GM19239 (cell line): Measurements from ENCODE around the gene AKR1C8.
"Not testable (repeated sequence)": the region's sequence is repeated elsewhere in the genome, so short reads cannot be mapped to it uniquely, and the experiment has no call there.

Experiments used
- DNase-seq: peaks from one replicate; pipeline ENCODE4 v3.0.0; 2011; ENCODE audit warnings: low spot score; ENCODE audit not compliant: insufficient read length
- FAIRE-seq: peaks from 2 replicates; lab custom pipeline; 2011; peaks lifted over from hg19 to GRCh38; lab: Jason Lieb, UNC

AKR1C8 gene

DNA sequence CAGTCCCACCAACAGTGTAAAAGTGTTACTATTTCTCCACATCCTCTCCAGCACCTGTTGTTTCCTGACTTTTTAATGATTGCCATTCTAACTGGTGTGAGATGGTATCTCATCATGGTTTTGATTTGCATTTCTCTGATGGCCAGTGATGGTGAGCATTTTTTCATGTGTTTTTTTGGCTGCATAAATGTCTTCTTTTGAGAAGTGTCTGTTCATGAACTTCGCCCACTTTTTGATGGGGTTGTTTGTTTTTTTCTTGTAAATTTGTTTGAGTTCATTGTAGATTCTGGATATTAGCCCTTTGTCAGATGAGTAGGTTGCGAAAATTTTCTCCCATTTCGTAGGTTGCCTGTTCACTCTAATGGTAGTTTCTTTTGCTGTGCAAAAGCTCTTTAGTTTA is 9.4 kb downstream of the AKR1C8 start:
- FAIRE-seq: not testable (repeated sequence)

DNA sequence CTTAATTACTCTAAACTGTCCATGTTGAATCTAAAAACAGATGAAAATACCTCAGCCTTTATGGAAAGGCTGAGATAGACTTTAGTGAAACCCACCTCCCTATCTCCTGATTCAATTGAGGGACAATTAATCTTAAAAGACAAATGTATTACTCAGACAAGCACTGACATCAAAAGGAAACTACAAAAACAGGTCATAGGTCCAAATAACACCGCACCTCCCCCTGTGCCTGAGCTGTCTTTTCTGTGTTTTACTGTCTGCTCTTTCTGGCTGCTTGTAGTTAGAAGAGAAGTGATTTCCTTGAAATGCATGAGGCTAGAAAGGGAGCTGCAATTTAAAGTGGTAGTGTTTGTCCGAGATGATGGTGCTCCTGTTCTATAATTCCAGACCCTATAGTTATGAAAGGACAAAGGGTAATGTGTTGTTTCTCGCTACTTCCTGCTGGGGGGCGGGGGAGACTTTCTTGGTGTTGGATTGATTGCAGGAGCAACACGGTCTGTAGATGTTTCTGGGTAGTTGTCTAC is 16.0 kb downstream of the AKR1C8 start:
- DNase-seq (no peak), FAIRE-seq (no peak)

More for the DNA sequence above, 9.4 kb downstream of the AKR1C8 start:
- not testable (repeated sequence) for DNase-seq

DNA sequence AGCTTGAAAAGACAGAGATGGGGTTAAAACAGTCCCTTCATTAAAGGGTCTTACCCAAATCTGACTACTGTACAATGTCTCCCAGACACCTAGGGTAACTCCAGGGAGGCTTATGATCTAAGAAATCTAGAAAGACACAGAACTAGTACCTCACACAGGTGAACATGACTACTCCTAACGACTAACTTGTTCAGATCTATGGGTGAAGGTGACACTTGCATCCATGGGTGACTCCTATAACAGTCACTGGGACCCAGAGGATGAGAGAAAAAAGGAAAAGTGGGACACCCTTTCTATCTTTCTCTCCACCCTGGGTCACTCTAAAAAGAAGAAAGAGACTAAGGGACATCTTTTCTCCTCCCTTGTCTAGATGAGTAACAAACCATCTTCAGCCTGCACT is 19.2 kb downstream of the AKR1C8 start:
- FAIRE-seq: no peak

DNA sequence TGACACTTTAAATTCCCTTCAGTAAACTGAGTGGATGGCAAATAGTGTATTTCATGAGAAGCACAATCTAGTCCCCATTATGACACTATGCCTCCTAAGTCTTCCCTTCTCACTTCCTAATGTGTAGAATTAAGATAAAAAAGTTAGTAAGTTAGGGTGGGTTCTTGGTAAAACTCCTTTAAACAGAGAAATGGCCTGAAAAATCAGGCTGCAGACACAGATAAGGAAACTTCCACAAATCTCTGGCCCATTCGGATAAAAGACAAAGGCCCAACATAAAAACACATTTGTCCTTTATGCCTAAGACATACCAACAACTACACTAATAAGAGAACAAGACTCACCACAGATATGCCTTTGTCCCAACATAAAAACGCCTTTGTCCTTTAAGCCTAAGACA is 21.5 kb downstream of the AKR1C8 start:
- no peak for DNase-seq
- no peak for FAIRE-seq

More for the DNA sequence above, 19.2 kb downstream of the AKR1C8 start:
- DNase-seq: no peak

DNA sequence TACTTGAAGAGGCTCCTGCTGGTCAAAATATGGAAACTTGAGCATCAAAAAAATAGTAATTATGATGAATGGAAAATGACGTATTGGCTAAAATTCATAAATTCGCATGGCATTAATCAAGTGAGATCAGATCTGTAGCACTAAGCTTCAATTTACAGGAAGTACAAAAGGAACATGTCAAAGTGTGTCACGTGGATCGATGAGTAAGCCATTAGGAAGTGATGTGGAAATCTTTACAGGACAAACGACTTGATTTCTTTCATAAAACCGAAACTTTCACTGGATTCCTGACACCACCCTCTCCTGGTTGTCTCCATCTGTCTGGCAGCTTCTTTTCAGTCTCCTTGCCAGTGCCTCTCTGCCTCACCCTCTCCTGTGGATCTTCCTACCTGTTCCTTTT is 25.8 kb downstream of the AKR1C8 start:
- no peak for FAIRE-seq

DNA sequence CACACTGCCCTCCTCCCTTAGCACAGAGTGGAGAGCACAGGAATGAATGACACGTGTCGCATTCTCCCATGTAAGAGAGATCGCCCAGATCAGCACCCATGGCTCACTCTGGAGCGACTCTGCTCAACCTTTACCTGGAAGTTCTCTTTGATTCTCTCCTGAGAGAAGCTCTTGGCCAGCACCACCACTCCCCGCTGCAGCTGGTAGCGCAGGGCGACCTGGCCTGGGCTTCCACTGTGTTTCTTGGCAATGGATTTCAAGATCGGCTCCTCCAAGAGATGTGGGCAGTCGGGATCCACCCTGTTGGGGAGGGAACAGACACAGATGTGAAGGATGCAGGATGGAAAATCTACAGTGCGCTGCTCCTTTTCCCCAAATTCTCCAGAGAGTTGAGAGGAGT is 27.4 kb downstream of the AKR1C8 start:
- FAIRE-seq: no peak
- DNase-seq: no peak

More for the DNA sequence above, 25.8 kb downstream of the AKR1C8 start:
- no peak for DNase-seq

DNA sequence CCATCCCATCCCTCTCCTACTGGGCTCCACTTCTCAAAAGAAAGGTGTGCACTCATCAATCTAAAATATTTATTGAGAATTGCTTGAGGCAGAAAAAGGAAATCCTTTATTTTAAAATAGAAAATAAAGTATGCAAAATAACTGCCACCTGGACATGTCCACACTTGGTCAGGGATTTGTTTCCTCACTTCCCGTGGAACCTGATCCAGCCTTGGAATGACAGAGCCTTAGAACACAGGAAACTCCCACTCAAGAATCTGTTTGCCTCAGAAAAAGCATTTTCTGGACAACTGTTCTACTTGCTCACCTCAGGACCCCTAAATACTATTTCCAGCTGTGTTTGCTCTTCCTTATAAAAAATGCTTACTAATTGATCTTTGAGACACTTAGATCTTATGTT is 29.0 kb downstream of the AKR1C8 start:
- no peak for DNase-seq

DNA sequence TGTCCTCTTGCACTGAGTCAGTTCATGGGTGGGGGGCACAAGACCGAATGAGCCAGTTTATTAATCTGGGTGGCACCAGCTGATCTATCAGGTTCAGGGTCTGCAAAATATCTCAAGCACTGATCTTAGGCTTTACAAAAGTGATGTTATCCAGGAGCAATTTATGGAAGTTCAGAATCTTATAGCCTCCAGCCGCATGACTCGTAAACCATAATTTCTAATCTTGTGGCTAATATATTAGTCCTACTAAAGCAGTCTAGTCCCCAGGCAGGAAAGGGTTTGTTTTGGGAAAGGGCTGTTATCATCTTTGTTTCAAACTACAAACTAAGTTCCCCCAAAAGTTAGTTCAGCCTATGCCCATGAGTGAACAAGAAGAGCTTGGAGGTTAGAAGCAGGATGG is 33.9 kb downstream of the AKR1C8 start:
- no peak for FAIRE-seq
- DNase-seq: no peak

More for the DNA sequence above, 29.0 kb downstream of the AKR1C8 start:
- no peak for FAIRE-seq

DNA sequence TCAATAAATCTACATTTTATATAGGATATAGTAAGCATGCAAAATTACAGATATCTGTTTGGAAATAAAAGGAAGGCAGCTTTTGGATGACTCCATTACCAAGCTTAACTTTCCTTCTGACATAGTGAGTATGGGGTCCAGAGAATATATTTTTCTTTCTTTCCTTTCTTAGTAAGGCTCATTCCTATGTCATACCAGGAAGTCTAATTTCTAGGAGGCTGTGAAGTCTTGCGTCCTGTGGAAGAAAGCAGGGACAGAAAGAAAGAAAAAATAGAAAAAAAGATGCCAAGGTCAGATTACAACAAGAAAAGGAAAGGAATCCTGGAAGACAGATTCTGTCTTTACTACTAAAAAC is 36.3 kb downstream of the AKR1C8 start:
- DNase-seq (no peak), FAIRE-seq (no peak)

DNA sequence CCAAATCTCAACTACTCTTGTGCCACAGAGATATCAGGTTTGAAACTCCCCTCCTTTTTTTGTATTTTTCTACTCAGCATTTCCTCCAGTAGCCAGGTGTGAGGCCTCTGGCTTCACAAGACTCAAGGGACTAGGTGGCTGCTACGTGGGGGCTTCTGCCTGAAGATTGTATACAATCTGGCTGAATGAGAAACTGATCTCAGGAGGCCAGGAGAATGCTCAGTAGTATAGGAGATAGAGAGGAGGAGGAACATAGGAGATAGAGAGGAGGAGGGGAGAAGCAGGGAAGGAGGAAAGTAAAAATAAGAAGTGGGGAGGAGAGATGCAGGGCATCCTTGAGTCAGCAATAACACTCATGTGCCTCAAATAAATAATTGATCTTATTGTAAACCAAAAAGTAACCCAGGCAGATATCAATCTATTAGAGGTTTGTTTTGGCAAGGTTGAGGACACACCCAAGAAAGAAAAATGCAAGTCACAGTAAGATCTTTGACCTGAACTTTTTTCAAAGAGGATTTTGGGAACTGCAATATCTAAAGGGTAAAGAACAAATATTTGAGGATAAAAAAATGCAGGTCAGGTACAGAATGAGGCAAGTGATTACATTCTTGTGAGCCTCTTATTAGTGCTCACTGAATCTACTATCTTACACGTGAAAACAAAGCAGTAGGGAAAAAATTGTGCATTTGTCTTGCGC is 36.8 kb downstream of the AKR1C8 start:
- no peak for DNase-seq
- FAIRE-seq: no peak

DNA sequence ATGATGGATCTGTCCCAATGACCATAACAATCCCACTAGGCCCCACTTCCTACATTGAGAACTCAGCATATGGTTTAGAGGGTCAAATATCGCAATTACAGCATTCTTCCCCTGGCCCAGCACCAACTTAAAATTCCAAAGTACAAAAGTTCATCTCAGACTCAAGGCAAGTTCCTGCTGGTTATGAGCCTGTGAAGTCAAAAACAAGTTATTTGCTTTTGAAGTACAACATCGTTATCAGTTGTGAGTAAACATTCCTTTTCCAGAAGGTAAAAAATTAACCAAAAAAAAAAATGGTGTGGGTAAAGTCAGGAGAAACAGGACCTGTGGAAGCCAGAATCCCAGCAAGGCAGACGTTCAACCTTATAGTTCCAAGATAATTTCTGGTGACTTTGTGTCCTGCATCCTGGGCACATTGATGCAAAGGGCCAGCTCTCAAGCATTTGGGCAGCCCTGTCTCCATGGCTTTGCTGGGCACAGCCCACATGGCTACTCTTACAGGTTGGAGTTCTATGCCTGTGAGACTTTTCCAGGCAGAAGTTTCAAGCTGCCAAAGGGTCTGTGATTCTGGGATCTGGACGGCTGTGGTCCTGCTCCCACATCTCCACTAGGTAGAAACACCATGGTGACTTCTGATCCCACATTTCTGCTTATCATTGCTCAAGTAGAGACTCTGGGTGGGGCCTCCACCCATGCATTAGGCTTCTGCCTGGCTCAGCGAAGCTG is 37.5 kb downstream of the AKR1C8 start:
- FAIRE-seq (no peak), DNase-seq (no peak)

DNA sequence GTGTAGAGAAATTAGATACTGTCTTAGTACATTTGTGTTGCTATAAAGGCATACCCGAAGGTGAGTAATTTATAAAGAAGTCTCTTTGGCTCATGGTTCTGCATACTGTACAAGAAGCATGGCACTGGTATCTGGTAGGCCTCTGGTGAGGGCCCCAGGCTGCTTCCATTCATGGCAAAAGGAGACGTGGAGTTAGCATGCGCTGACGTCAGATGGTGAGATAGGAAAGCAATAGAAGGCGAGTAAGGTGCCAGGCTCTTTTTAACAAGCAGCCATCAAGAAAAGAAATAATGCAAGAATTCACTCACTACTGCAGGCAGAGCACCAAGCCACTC is 38.1 kb downstream of the AKR1C8 start:
- FAIRE-seq: no peak
- DNase-seq: no peak

DNA sequence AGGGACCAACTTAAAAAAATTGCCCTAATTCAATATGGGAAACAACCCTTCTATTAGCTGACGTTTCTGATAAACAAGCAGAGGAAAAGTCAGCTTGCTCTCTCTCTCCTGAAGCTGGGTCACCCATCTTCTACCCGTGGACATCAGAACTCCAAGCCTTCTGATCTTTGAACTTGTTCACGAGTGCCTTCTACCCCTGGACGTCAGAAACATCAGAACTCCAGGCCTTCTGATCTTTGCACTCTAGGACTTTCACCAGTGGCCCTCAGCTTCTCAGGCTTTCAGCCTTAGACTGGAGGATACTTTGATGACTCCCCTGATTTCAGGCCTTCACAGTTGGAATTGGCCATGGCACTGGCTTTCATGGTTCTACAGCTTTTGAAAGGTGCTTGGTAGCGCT is 41.8 kb downstream of the AKR1C8 start:
- DNase-seq (no peak), FAIRE-seq (no peak)

DNA sequence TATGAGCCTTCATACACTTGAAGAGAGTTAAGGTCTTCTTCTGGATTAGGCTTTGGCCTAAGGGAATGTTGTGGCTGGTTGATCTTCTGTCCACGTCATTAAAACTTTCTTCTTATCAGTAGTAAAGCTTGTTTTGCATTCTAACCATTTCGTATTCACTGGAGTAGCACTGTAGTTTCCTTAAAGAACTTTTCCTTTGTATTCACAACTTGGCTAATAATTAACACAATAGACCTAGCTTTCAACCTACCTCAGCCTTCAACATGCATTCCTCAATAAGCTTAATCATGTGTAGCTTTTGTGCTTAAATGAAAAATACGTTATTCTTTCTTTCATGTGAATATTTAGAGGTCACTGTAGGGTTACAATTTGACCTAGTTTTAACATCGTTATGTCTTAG is 42.8 kb downstream of the AKR1C8 start:
- no peak for FAIRE-seq

DNA sequence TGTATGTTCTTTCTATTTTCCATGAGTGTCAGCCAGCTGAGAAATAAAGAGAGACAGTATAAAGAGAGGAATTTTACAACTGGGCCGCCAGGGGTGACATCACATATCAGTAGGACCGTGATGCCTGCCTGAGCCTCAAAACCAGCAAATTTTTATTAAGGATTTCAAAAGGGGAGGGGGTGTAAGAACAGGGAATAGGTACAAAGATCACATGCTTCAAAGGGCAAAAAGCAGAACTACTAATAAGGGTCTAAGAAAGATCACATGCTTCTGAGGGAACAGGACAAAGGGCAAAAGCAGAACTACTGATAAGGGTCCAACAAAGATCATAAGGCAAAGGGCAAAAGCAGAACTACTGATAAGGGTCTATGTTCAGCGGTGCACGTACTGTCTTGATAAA is 47.3 kb downstream of the AKR1C8 start:
- FAIRE-seq: not testable (repeated sequence)

More for the DNA sequence above, 42.8 kb downstream of the AKR1C8 start:
- no peak for DNase-seq

DNA sequence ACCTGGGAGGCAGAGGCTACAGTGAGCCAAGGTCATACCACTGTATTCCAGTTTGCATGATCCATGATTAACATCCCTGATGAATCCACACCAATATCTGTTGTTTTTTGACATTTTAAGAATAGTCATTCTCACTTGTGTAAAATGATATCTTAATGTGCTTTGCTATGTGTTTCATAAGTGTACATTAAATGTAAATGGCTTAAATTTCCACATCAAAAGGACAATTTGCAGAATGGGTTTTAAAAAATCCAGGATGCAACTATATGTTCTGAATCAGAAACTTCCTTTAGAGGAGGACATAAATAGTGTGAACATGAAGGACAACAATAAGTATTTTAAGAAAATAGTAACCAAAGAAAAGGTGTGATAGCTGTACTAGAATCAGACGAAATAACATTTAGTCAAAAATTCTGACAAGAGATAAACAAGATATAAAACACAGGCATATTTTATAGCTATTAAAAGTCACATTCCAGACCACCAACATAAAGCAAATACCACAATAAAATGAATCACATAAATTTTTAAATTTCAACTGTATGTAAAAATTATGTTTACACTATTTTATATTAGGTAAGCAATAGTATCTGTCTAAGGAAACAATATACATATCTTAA is 48.4 kb downstream of the AKR1C8 start:
- no peak for FAIRE-seq
- no peak for DNase-seq

More for the DNA sequence above, 47.3 kb downstream of the AKR1C8 start:
- DNase-seq: not testable (repeated sequence)

DNA sequence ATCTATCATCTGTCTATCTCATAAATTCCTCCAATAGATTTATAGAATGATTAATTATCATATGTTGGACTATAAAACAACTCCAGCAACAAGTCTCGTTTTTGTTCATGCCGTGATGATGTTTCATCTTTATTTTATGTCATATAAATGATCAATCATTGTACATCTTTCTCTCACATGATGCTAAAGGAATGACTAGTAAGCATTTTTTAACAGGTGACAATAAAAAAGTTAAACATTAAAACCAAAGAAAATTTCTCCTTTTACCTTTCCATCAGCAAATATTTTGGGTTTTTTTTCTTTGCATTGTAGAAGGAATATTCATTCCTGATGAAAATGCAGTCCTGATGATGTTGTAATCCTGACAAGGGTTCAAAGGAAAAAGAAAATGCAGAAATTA is 49.4 kb downstream of the AKR1C8 start:
- DNase-seq: no peak
- no peak for FAIRE-seq

DNA sequence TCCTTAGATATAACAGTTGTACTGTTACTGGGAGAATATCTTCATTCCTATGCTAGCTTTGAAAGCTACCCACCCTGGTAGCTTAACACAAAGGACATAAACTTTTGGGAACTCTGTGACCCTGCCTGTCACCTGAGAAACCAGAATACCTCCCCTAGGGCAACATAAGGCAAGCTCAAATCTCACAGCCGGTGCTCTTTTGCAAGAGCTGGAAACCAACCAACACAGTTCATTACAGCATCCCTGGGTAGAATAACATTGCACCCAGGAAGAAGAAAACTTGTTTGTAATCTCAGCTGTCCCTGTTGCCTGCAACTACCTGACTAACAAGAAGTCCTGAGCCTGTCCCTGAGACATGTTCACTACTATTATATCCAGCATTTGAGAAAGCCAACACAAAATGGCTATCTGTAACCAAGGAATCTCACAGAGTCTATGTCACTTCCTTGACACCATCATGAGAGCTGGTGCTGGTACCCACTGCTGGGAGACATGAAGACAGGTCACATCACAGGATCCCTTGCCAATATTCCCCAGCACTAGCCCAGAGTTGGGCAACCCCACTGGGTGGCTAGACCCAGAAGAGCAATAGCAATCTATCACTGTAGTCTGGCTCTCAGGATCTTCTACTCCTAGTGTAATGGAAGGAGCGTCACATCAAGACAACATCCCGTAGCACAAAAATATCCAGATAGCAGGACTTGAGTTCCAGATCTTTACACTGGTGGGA is 59.5 kb downstream of the AKR1C8 start:
- DNase-seq (no peak), FAIRE-seq (no peak)

DNA sequence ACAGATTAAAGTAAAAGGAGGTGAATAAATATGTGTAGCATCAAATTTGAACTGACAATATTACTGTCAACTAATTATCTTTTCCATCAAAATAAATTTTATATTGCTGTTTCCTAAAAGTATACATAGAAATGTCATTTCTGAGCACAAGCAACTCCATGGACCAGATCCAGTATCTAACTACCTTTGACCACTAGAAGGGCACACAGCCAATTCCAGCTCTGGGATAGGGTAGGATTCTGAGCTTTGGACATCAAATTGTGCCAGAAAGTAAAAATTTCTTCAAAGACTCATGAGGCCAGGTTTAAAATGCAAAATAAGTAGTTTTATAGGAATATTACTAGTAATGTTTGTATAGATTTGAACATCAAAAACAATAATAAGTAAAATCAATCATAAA is 61.1 kb downstream of the AKR1C8 start:
- no peak for DNase-seq
- no peak for FAIRE-seq

DNA sequence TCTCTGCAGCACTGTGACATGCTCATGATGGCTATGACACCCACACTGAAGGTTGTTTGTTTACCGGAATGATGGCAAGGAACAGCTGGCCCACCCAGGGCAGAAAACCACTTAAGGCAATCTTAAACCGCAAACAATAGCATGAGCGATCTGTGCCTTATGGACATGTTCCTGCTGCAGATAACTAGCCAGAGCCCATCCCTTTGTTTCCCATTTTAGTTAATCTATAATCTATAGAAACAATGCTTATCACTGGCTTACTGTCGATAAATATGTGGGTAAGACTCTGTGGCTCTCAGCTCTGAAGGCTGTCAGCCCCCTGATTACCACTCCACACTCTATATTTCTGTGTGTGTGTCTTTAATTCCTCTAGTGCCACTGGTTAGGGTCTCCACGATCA is 65.0 kb downstream of the AKR1C8 start:
- FAIRE-seq, DNase-seq: not testable (repeated sequence)

DNA sequence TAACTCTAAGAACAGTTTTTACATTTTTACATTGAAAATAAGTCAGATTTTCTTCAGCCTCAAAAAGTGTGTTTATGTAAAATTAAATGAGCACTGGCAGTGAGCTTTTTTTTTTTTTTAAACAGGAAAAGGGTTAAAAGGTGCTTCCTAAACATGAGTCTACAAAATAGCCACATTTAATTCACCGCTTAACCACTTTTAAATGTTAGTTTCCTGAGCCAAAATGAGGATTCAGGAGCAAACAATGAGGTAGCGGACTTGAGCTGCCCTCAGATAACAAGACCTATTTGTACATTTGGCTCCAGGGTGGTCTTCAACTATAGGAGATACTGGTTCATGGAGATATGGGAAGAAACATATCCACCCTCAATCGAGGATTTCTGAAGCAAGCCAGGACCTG is 67.9 kb downstream of the AKR1C8 start:
- DNase-seq (no peak), FAIRE-seq (no peak)
